ENCODE data around the gene SLC17A5. TPM values are rescaled to one million over a fixed set of nuclear protein-coding genes. Genes with fewer than 3 reads are reported as not detected.
"Not testable (repeated sequence)": the region's sequence is repeated elsewhere in the genome, so short reads cannot be mapped to it uniquely, and the experiment has no call there.

SLC17A5 gene
- total RNA-seq, 1 experiment from 2014 or later = 6.1 TPM

GRCh38 chr6:73579851-73580246, 73.9 kb downstream of the SLC17A5 start:
- BruUV-seq (replicated peaks) = no TSS peak
- peak; percentile 78 for DNase-seq (ENCODE audit: unreplicated experiment)
- peak overlapping the region; percentile 81 for H3K4me3 Mint-ChIP-seq (ENCODE audit: unreplicated experiment)
- POLR2A ChIA-PET = interaction anchor here (0.6 to 5.8 kb wide), 21 partner anchors 12 to 150 kb away, joined by 3 to 244 read pairs (median 6); partner anchors contain the start of genes EEF1A1, MTO1 and SLC17A5
- CTCF ChIA-PET = interaction anchor here (0.6 to 2.7 kb wide), 10 partner anchors 8 to 120 kb away, joined by 3 to 15 read pairs (median 4); partner anchors contain the start of gene EEF1A1
- no peak for TF ChIP-seq CTCF (IDR thresholded peaks at IDR 0.05; ENCODE audit: unreplicated experiment)
- no peaks in the 10 kb centered on the region for H3K9me3 Mint-ChIP-seq (ENCODE audit: unreplicated experiment)
- H3K27ac Mint-ChIP-seq (ENCODE audit: low read depth, unreplicated experiment) = peak overlapping the region; percentile 100
- intact Hi-C loops (cut with micrococcal nuclease) = loop anchor here (1.0 kb wide), 1 partner anchor 59 kb away; the partner anchor contains the start of gene EEF1A1
- peaks cover 9% of the 10 kb centered on the region for H3K4me1 Mint-ChIP-seq (ENCODE audit: insufficient read depth, unreplicated experiment)
- H3K36me3 Mint-ChIP-seq (ENCODE audit: insufficient read depth, unreplicated experiment) = no peaks in the 10 kb centered on the region
- H3K27me3 Mint-ChIP-seq (ENCODE audit: insufficient read depth, unreplicated experiment) = no peaks in the 10 kb centered on the region

GRCh38 chr6:73579389-73579788, 74.4 kb downstream of the SLC17A5 start:
- no peak for TF ChIP-seq CTCF (IDR thresholded peaks at IDR 0.05; ENCODE audit: unreplicated experiment)
- CTCF ChIA-PET = interaction anchor here (0.6 to 2.7 kb wide), 4 partner anchors 30 to 120 kb away, joined by 3 to 15 read pairs (median 6); partner anchors contain the start of gene EEF1A1
- Mint-ChIP-seq H3K36me3 (ENCODE audit: insufficient read depth, unreplicated experiment) (no peaks in the 10 kb centered on the region), H3K27me3 (ENCODE audit: insufficient read depth, unreplicated experiment) (no peaks in the 10 kb centered on the region), H3K4me3 (ENCODE audit: unreplicated experiment) (peak overlapping the region; percentile 81), H3K27ac (ENCODE audit: low read depth, unreplicated experiment) (peak overlapping the region; percentile 100), H3K4me1 (ENCODE audit: insufficient read depth, unreplicated experiment) (peaks cover 9% of the 10 kb centered on the region), H3K9me3 (ENCODE audit: unreplicated experiment) (no peaks in the 10 kb centered on the region)
- no TSS peak for BruUV-seq (replicated peaks)
- POLR2A ChIA-PET = interaction anchor here (0.8 to 5.8 kb wide), 15 partner anchors 12 to 150 kb away, joined by 3 to 244 read pairs (median 8); partner anchors contain the start of gene EEF1A1
- intact Hi-C loops (cut with micrococcal nuclease) = no loop called here
- no peak for DNase-seq (ENCODE audit: unreplicated experiment)

GRCh38 chr6:73577676-73578075, 76.1 kb downstream of the SLC17A5 start:
- Mint-ChIP-seq H3K36me3 (ENCODE audit: insufficient read depth, unreplicated experiment) (no peaks in the 10 kb centered on the region), H3K4me1 (ENCODE audit: insufficient read depth, unreplicated experiment) (peaks cover 9% of the 10 kb centered on the region), H3K27ac (ENCODE audit: low read depth, unreplicated experiment) (no peak overlapping the region), H3K4me3 (ENCODE audit: unreplicated experiment) (no peak overlapping the region), H3K9me3 (ENCODE audit: unreplicated experiment) (no peaks in the 10 kb centered on the region), H3K27me3 (ENCODE audit: insufficient read depth, unreplicated experiment) (no peaks in the 10 kb centered on the region)
- BruUV-seq (replicated peaks) = no TSS peak
- intact Hi-C loops (cut with micrococcal nuclease) = no loop called here
- no peak for TF ChIP-seq CTCF (IDR thresholded peaks at IDR 0.05; ENCODE audit: unreplicated experiment)
- DNase-seq (ENCODE audit: unreplicated experiment) = no peak
- ChIA-PET POLR2A (interaction anchor here (4.8 to 5.8 kb wide), 2 partner anchors 10 to 57 kb away, joined by 55 to 244 read pairs; partner anchors contain the start of gene EEF1A1), CTCF (interaction anchor here (0.6 to 1.6 kb wide), 3 partner anchors 11 to 47 kb away, joined by 3 to 7 read pairs (median 5); no protein-coding TSS in a partner anchor)

GRCh38 chr6:73572531-73572930, 81.3 kb downstream of the SLC17A5 start:
- H3K36me3 Mint-ChIP-seq (ENCODE audit: insufficient read depth, unreplicated experiment); CTCF ChIA-PET; H3K4me1 Mint-ChIP-seq (ENCODE audit: insufficient read depth, unreplicated experiment); H3K27me3 Mint-ChIP-seq (ENCODE audit: insufficient read depth, unreplicated experiment); H3K4me3 Mint-ChIP-seq (ENCODE audit: unreplicated experiment); intact Hi-C loops (cut with micrococcal nuclease); BruUV-seq (replicated peaks); H3K27ac Mint-ChIP-seq (ENCODE audit: low read depth, unreplicated experiment); H3K9me3 Mint-ChIP-seq (ENCODE audit: unreplicated experiment); DNase-seq (ENCODE audit: unreplicated experiment): not testable (repeated sequence)
- POLR2A ChIA-PET = interaction anchor here (1.3 to 2.1 kb wide), 2 partner anchors 38 to 51 kb away, joined by 3 to 9 read pairs; partner anchors contain the start of gene EEF1A1

- DNase-seq (ENCODE audit: unreplicated experiment); H3K4me1 Mint-ChIP-seq (ENCODE audit: insufficient read depth, unreplicated experiment); BruUV-seq (replicated peaks); H3K4me3 Mint-ChIP-seq (ENCODE audit: unreplicated experiment); H3K27ac Mint-ChIP-seq (ENCODE audit: low read depth, unreplicated experiment); H3K27me3 Mint-ChIP-seq (ENCODE audit: insufficient read depth, unreplicated experiment); H3K36me3 Mint-ChIP-seq (ENCODE audit: insufficient read depth, unreplicated experiment); intact Hi-C loops (cut with micrococcal nuclease); H3K9me3 Mint-ChIP-seq (ENCODE audit: unreplicated experiment): not testable (repeated sequence)
- ChIA-PET CTCF (interaction anchor here (0.7 to 1.0 kb wide), 2 partner anchors 9 to 24 kb away, joined by 3 read pairs; no protein-coding TSS in a partner anchor), POLR2A (interaction anchor here (0.8 to 7.1 kb wide), 4 partner anchors 8 to 58 kb away, joined by 3 to 55 read pairs (median 6); partner anchors contain the start of gene EEF1A1)
Observed at GRCh38 chr6:73571218-73572181, 82.3 kb downstream of the SLC17A5 start.
